HCT116 (cell line): ENCODE measurements around the gene COBL. TPM values are rescaled to one million over a fixed set of nuclear protein-coding genes. Genes with fewer than 3 reads are reported as not detected.

Experiments used
- ATAC-seq: fragments of 200-7000 bp; cut with Tn5 transposase; 2 replicates; pipeline ENCODE4 v1.9.1; 2020; ENCODE audit warnings: mild to moderate bottlenecking, moderate library complexity
- BruUV-seq: library from RNA; stranded (reverse); fragments of 400-500 nt; replicated peaks from 2 replicates; lab custom pipeline; 2021; lab: Mats Ljungman, UMichigan
- CTCF ChIA-PET: fragments of 300-600 bp; sonication (Branson Sonifier 250); formaldehyde crosslinking; loops from one replicate; lab custom pipeline; 2021; ENCODE audit warnings: antibody characterized with exemption; lab: Charles Lee
- POLR2A ChIA-PET: fragments of 300-600, 350-600 bp; sonication (Branson Sonifier 250); formaldehyde crosslinking; loops from one replicate; lab custom pipeline; 2021; ENCODE audit warnings: antibody characterized with exemption; lab: Charles Lee
- RAD21 ChIA-PET, 2 experiments: fragments of 300-600 bp; sonication (Branson Sonifier 250); formaldehyde crosslinking; loops; one replicate each; lab custom pipeline; 2023; ENCODE audit warnings: low total read pairs in 2 of 2; ENCODE audit not compliant: uncharacterized antibody in 2 of 2, unreplicated experiment in 2 of 2, low non-redundant PET in 1 of 2; lab: Charles Lee
- DNase-seq: peaks from one replicate; pipeline ENCODE4 v3.0.0-alpha.2; 2010; ENCODE audit warnings: low read depth, low spot score
- H2AFZ ChIP-seq: fragments of 200-600 bp; shearing (Covaris generic), sonication (generic); 2 replicates; pipeline ENCODE4 v1.6.1; 2017; ENCODE audit warnings: low read depth, mixed run types, mixed read lengths, antibody characterized with exemption, low read length; ENCODE audit not compliant: poor library complexity, severe bottlenecking
- H3K27ac ChIP-seq: 2 replicates; pipeline ENCODE4 v1.5.1; 2012; ENCODE audit warnings: low read depth, low read length
- H3K27me3 ChIP-seq: fragments of 200-600 bp; sonication (generic); 2 replicates; pipeline ENCODE4 v1.6.1; 2016; ENCODE audit warnings: mixed run types, low read length, mixed read lengths; ENCODE audit not compliant: insufficient read depth
- H3K36me3 ChIP-seq, 2 experiments: fragments of 200-500 bp in 1 of 2; fragments of 200-600 bp in 1 of 2; sonication (Bioruptor generic) in 1 of 2; sonication (generic) in 1 of 2; 2 replicates each; pipeline versions ENCODE4 v1.5.1 to v1.6.1; 2014 to 2016; ENCODE audit warnings: low read length in 2 of 2, inconsistent platforms in 1 of 2, mixed read lengths in 1 of 2, mixed run types in 1 of 2; ENCODE audit not compliant: insufficient read depth in 2 of 2, control insufficient read depth in 1 of 2
- H3K4me1 ChIP-seq, 2 experiments: fragments of 200-600 bp in 1 of 2; sonication (generic) in 1 of 2; 2 replicates each; pipeline versions ENCODE4 v1.5.1 to v1.6.1; 2012 to 2017; ENCODE audit warnings: low read length in 2 of 2, inconsistent platforms in 1 of 2, mild to moderate bottlenecking in 1 of 2, mixed read lengths in 1 of 2, mixed run types in 1 of 2, moderate library complexity in 1 of 2; ENCODE audit not compliant: insufficient read depth in 2 of 2, control insufficient read depth in 1 of 2
- H3K4me2 ChIP-seq: fragments of 200-600 bp; sonication (generic); 2 replicates; pipeline ENCODE4 v1.6.1; 2017; ENCODE audit warnings: mixed run types, low read length, mixed read lengths
- H3K4me3 ChIP-seq, 2 experiments: fragments of 200-600 bp in 1 of 2; sonication (generic) in 1 of 2; replicated peaks in 1 of 2; 2 replicates each; pipeline ENCODE4 v1.5.1; 2011 to 2016; ENCODE audit warnings: low read length in 2 of 2, control low read depth in 1 of 2, low read depth in 1 of 2, mild to moderate bottlenecking in 1 of 2, mixed read lengths in 1 of 2, mixed run types in 1 of 2
- H3K79me2 ChIP-seq: fragments of 200-600 bp; sonication (generic); 2 replicates; pipeline ENCODE4 v1.6.1; 2017; ENCODE audit warnings: mild to moderate bottlenecking, mixed run types, low read length, moderate library complexity, mixed read lengths; ENCODE audit not compliant: insufficient read depth
- H3K9ac ChIP-seq: fragments of 200-600 bp; sonication (generic); 2 replicates; pipeline ENCODE4 v1.6.1; 2016; ENCODE audit warnings: low read length, mixed read lengths
- H3K9me2 ChIP-seq: fragments of 200-600 bp; sonication (generic), shearing (Covaris generic); 2 replicates; pipeline ENCODE4 v1.6.1; 2017; ENCODE audit warnings: mixed run types, mild to moderate bottlenecking, moderate library complexity; ENCODE audit not compliant: insufficient read depth
- H3K9me3 ChIP-seq, 2 experiments: fragments of 200-500 bp in 1 of 2; fragments of 200-600 bp in 1 of 2; sonication (Bioruptor generic) in 1 of 2; sonication (generic) in 1 of 2; 2 replicates each; pipeline ENCODE4 v1.6.1; 2014 to 2017; ENCODE audit warnings: low read length in 2 of 2, mixed read lengths in 2 of 2, inconsistent platforms in 1 of 2, low read depth in 1 of 2, mild to moderate bottlenecking in 1 of 2, mixed run types in 1 of 2, moderate library complexity in 1 of 2; ENCODE audit not compliant: control insufficient read depth in 1 of 2, insufficient read depth in 1 of 2
- H4K20me1 ChIP-seq: fragments of 200-600 bp; sonication (generic), shearing (Covaris generic); 2 replicates; pipeline ENCODE4 v1.6.1; 2017; ENCODE audit warnings: mixed run types, mild to moderate bottlenecking, moderate library complexity; ENCODE audit not compliant: insufficient read depth
- CBX3 ChIP-seq: IDR thresholded peaks from 2 replicates; pipeline ENCODE4 v1.6.1; 2012; ENCODE audit warnings: low read depth
- CEBPB ChIP-seq: IDR thresholded peaks from 2 replicates; pipeline ENCODE4 v1.6.1; 2012; ENCODE audit warnings: low read depth
- EGR1 ChIP-seq: IDR thresholded peaks from 2 replicates; pipeline ENCODE4 v1.6.1; 2012; ENCODE audit warnings: low read depth
- ELF1 ChIP-seq: IDR thresholded peaks from 2 replicates; pipeline ENCODE4 v1.6.1; 2012; ENCODE audit warnings: low read depth, borderline replicate concordance
- FOSL1 ChIP-seq: IDR thresholded peaks from 2 replicates; pipeline ENCODE4 v1.6.1; 2012; ENCODE audit warnings: low read depth
- POLR2A ChIP-seq: IDR thresholded peaks from 2 replicates; pipeline ENCODE4 v1.7.0; 2011; ENCODE audit warnings: borderline replicate concordance; ENCODE audit not compliant: insufficient read depth, insufficient read length; ENCODE audit errors: extremely low read depth
- POLR2AphosphoS5 ChIP-seq: IDR thresholded peaks from 2 replicates; pipeline ENCODE4 v1.6.1; 2011; ENCODE audit warnings: mild to moderate bottlenecking, low read depth, low read length, moderate library complexity
- RAD21 ChIP-seq: IDR thresholded peaks from 2 replicates; pipeline ENCODE4 v1.6.1; 2012; ENCODE audit warnings: low read depth, mild to moderate bottlenecking
- SIN3A ChIP-seq: IDR thresholded peaks from 2 replicates; pipeline ENCODE4 v1.6.1; 2012; ENCODE audit warnings: low read depth
- TCF7L2 ChIP-seq: IDR thresholded peaks from 2 replicates; pipeline ENCODE4 v1.7.0; 2011; ENCODE audit warnings: borderline replicate concordance, inconsistent platforms; ENCODE audit not compliant: insufficient read depth, insufficient read length; ENCODE audit errors: extremely low read depth
- YY1 ChIP-seq: IDR thresholded peaks from 2 replicates; pipeline ENCODE4 v1.6.1; 2011; ENCODE audit warnings: low read length, low read depth, moderate library complexity, mild to moderate bottlenecking; ENCODE audit not compliant: insufficient replicate concordance; ENCODE audit errors: extremely low read depth
- ZFX ChIP-seq: fragments of 450-650 bp; IDR thresholded peaks from 2 replicates; pipeline ENCODE4 v1.6.1; 2017
- intact Hi-C: fragments of 100-400 bp; cut with micrococcal nuclease; formaldehyde crosslinking; loops from 2 replicates; pipeline ENCODE4 v1.10.0; 2022
- total RNA-seq: library from RNA; stranded (reverse); gene quantifications from one replicate; pipeline ENCODE4 v1.2.1, GENCODE V29; 2021; ENCODE audit not compliant: unreplicated experiment
- TF ChIP-seq, protein P1 (sequence below): IDR thresholded peaks from 2 replicates; pipeline ENCODE4 v1.6.1; 2012
- TF ChIP-seq, protein P2 (sequence below): IDR thresholded peaks from 2 replicates; pipeline ENCODE4 v1.6.1; 2012; ENCODE audit warnings: low read depth
- TF ChIP-seq, protein P3 (sequence below): IDR thresholded peaks from 2 replicates; pipeline ENCODE4 v1.6.1; 2012

The COBL gene
- total RNA-seq, 1 experiment from 2014 or later = 19.3 TPM

DNA sequence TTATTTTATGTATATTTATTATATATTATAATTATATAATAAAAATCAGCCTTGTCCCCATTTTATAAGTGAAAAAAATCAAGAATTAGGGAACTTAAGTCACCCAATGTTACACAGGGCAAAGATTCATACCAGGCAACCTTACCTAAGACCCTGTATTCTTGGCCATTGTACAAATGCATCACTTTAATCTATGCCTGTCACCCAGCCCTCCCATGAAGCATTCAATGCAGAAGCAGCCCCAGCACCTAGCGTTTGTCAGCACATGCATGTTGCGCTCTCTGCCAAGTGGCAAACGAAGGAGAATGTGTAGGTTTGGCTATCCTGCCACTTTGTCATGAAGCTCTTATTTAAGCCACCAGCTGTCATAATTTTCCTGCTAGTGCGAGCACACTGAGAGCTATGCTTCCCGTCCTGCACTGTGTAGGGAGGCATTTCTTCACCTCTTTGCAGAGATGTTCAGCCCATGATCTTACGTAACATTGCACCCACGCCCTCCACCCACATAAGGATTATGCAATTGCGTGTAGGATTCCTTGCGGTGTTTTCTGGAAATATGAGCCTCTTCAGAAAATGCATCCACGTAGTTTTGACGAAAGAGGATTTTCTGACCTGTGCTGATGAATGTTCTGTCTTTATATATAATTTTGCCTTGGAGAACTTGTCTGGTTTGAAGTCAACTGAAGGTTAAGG, 7.7 kb upstream of the COBL start:
- intact Hi-C loops = no loop called here
- POLR2A ChIA-PET = no interaction called here

DNA sequence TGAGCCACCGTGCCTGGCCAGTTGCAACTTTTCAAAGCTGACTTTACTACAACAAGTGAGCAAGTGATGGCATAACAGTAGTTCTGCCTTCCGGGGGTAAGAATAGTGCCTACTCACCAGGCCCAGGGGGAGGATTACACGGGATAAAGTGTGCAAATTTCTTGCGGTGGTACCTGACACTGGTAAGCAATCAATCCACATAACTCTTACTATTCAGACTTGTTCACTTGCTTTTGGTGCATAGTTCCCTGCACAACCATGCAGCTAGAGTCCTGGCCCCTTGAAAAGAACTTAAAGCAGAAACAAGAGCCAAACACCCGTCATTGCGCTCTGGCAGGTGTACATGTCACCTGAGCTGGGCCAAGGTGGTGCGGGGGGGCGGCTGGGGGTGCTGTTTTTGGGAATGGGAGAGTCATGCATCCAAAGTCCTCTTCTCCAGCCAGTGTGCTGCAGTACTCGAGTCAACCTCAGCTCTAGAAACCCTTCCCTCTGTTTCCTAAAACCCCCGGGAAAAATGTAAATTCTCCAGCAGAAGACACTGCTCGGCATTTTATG, 5.4 kb upstream of the COBL start:
- H3K4me3 ChIP-seq = no peak overlapping the region
- no peaks in the 10 kb centered on the region for H3K9me2 ChIP-seq
- no peaks in the 10 kb centered on the region for H3K79me2 ChIP-seq
- no peak for ATAC-seq
- no peak for DNase-seq
- ChIA-PET RAD21 (no interaction called here), CTCF (no interaction called here), POLR2A (no interaction called here)
- TF ChIP-seq CEBPB = no peak
- TF ChIP-seq TCF7L2 = no peak
- TF ChIP-seq RAD21 = no peak
- TF ChIP-seq POLR2AphosphoS5 = no peak
- TF ChIP-seq, protein P1, sequence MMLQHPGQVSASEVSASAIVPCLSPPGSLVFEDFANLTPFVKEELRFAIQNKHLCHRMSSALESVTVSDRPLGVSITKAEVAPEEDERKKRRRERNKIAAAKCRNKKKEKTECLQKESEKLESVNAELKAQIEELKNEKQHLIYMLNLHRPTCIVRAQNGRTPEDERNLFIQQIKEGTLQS = no peak
- TF ChIP-seq POLR2A = no peak
- TF ChIP-seq SIN3A = no peak
- TF ChIP-seq ZFX = no peak
- TF ChIP-seq ELF1 = no peak
- TF ChIP-seq, protein P2, sequence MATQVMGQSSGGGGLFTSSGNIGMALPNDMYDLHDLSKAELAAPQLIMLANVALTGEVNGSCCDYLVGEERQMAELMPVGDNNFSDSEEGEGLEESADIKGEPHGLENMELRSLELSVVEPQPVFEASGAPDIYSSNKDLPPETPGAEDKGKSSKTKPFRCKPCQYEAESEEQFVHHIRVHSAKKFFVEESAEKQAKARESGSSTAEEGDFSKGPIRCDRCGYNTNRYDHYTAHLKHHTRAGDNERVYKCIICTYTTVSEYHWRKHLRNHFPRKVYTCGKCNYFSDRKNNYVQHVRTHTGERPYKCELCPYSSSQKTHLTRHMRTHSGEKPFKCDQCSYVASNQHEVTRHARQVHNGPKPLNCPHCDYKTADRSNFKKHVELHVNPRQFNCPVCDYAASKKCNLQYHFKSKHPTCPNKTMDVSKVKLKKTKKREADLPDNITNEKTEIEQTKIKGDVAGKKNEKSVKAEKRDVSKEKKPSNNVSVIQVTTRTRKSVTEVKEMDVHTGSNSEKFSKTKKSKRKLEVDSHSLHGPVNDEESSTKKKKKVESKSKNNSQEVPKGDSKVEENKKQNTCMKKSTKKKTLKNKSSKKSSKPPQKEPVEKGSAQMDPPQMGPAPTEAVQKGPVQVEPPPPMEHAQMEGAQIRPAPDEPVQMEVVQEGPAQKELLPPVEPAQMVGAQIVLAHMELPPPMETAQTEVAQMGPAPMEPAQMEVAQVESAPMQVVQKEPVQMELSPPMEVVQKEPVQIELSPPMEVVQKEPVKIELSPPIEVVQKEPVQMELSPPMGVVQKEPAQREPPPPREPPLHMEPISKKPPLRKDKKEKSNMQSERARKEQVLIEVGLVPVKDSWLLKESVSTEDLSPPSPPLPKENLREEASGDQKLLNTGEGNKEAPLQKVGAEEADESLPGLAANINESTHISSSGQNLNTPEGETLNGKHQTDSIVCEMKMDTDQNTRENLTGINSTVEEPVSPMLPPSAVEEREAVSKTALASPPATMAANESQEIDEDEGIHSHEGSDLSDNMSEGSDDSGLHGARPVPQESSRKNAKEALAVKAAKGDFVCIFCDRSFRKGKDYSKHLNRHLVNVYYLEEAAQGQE = no peak
- TF ChIP-seq CBX3 = no peak
- TF ChIP-seq, protein P3, sequence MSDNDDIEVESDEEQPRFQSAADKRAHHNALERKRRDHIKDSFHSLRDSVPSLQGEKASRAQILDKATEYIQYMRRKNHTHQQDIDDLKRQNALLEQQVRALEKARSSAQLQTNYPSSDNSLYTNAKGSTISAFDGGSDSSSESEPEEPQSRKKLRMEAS = no peak
- TF ChIP-seq FOSL1 = no peak
- no peak for TF ChIP-seq YY1
- no peaks in the 10 kb centered on the region for H3K36me3 ChIP-seq
- no peaks in the 10 kb centered on the region for H3K9me3 ChIP-seq
- H2AFZ ChIP-seq = no peak overlapping the region
- BruUV-seq = no TSS peak
- H3K9ac ChIP-seq = no peak overlapping the region
- no peaks in the 10 kb centered on the region for H4K20me1 ChIP-seq
- no peaks in the 10 kb centered on the region for H3K27me3 ChIP-seq
- no peak overlapping the region for H3K27ac ChIP-seq
- intact Hi-C loops = no loop called here
- H3K4me1 ChIP-seq = peaks cover 7 to 23% of the 10 kb centered on the region in 2 experiments
- no peak overlapping the region for H3K4me2 ChIP-seq

More for the DNA sequence above, 7.7 kb upstream of the COBL start:
- peaks cover 0 to 6% of the 10 kb centered on the region in 2 experiments; a peak in 3 of 4 replicates for H3K4me1 ChIP-seq
- no peaks in the 10 kb centered on the region for H4K20me1 ChIP-seq
- ChIA-PET RAD21 (no interaction called here), CTCF (interaction anchor here (1.1 kb wide), 1 partner anchor 162 kb away, joined by 3 read pairs; no protein-coding TSS in a partner anchor)
- ATAC-seq (no peak), DNase-seq (no peak)
- H3K9ac ChIP-seq = no peak overlapping the region
- H3K79me2 ChIP-seq = no peaks in the 10 kb centered on the region
- H2AFZ ChIP-seq = no peak overlapping the region
- no peak overlapping the region for H3K27ac ChIP-seq
- H3K36me3 ChIP-seq = no peaks in the 10 kb centered on the region
- no TSS peak for BruUV-seq
- no peak overlapping the region for H3K4me3 ChIP-seq
- H3K9me2 ChIP-seq = no peaks in the 10 kb centered on the region
- TF ChIP-seq CEBPB = peak; percentile 51; the same call in 1 of the 2 replicates
- TF ChIP-seq EGR1 = peak; percentile 39; the same call in 1 of the 2 replicates
- TF ChIP-seq SIN3A = no peak
- TF ChIP-seq POLR2AphosphoS5 = no peak
- no peak overlapping the region for H3K4me2 ChIP-seq
- no peaks in the 10 kb centered on the region for H3K27me3 ChIP-seq
- no peaks in the 10 kb centered on the region for H3K9me3 ChIP-seq
